Astrocyte (in vitro differentiated cells and primary cell): ENCODE results near the gene DMRTA1.

Experiments used
- CTCF ChIP-seq: IDR thresholded peaks from 2 replicates; pipeline ENCODE4 v1.5.1; 2011; ENCODE audit warnings: low read depth, mild to moderate bottlenecking, inconsistent platforms, low read length, moderate library complexity; ENCODE audit not compliant: insufficient read depth
- EZH2 ChIP-seq: IDR thresholded peaks from 2 replicates; pipeline ENCODE4 v1.6.1; 2012; ENCODE audit warnings: mild to moderate bottlenecking, low read length, inconsistent platforms; ENCODE audit not compliant: insufficient read depth

GRCh38 chr9:22401671-22402070 is 45.0 kb upstream of the DMRTA1 start:
- TF ChIP-seq EZH2 (no peak), CTCF (no peak)
